ENCODE measurements around the gene MXD4. TPM values are rescaled to one million over a fixed set of nuclear protein-coding genes. Genes with fewer than 3 reads are reported as not detected.

Gene MXD4
- total RNA-seq, 1 experiment from 2014 or later = 12.8 TPM

DNA sequence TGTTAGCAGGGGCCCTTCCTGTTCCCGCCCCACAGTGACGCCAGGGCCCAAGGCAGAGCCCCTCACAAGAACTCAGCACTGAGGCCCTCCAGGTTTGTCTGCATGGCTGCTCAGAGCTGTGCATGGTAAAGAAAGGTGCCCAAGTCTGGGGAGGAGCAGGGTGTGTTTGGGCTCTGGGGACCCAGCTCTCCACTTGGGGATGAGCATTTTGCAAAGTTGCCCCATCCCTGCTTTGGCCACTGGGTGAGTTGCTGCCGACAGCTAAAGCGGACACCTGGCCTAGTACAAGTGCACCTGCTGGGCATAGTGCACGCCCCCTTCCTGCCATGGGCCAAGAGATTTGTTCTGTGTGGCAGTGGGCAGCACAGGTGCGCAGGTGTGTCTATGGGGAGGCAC lies 2.0 kb upstream of the MXD4 start:
- intact Hi-C loops (cut with micrococcal nuclease; ENCODE audit: unreplicated experiment) = no loop called here
- no TSS peak for BruUV-seq (replicated peaks)
- no peak for DNase-seq
- no peaks in the 10 kb centered on the region for H3K9me3 Mint-ChIP-seq (ENCODE audit: low read depth, unreplicated experiment)
- no peak overlapping the region for H3K27ac Mint-ChIP-seq (ENCODE audit: unreplicated experiment)
- peaks cover 10% of the 10 kb centered on the region for H3K36me3 Mint-ChIP-seq (ENCODE audit: insufficient read depth, unreplicated experiment)
- H3K4me3 Mint-ChIP-seq (ENCODE audit: low read depth, unreplicated experiment) = no peak overlapping the region
- TF ChIP-seq, protein P1, sequence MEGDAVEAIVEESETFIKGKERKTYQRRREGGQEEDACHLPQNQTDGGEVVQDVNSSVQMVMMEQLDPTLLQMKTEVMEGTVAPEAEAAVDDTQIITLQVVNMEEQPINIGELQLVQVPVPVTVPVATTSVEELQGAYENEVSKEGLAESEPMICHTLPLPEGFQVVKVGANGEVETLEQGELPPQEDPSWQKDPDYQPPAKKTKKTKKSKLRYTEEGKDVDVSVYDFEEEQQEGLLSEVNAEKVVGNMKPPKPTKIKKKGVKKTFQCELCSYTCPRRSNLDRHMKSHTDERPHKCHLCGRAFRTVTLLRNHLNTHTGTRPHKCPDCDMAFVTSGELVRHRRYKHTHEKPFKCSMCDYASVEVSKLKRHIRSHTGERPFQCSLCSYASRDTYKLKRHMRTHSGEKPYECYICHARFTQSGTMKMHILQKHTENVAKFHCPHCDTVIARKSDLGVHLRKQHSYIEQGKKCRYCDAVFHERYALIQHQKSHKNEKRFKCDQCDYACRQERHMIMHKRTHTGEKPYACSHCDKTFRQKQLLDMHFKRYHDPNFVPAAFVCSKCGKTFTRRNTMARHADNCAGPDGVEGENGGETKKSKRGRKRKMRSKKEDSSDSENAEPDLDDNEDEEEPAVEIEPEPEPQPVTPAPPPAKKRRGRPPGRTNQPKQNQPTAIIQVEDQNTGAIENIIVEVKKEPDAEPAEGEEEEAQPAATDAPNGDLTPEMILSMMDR (IDR thresholded peaks at IDR 0.05; ENCODE audit: unreplicated experiment) = no peak
- H3K27me3 Mint-ChIP-seq (ENCODE audit: unreplicated experiment) = no peaks in the 10 kb centered on the region
- H3K4me1 Mint-ChIP-seq (ENCODE audit: low read depth, unreplicated experiment) = no peaks in the 10 kb centered on the region
- CTCF ChIA-PET = interaction anchor here (0.6 kb wide), 1 partner anchor 272 kb away, joined by 3 read pairs; no protein-coding TSS in a partner anchor

DNA sequence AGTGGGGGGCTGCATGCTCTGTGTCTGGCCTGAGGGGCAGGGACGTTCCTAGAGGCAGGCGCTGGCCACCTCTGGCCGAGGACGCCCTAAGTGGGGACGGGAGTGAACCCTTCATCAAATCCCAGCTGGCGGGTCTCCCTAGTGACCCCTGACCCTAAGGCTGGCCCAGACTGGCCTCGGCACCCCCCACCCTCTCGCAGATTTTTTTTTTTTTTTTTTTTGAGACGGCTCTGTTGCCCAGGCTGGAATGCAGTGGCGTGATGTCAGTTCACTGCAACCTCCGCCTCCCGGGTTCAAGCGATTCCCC lies 988 bp upstream of the MXD4 start:
- peak overlapping the region; percentile 62 for H3K4me3 Mint-ChIP-seq (ENCODE audit: low read depth, unreplicated experiment)

DNA sequence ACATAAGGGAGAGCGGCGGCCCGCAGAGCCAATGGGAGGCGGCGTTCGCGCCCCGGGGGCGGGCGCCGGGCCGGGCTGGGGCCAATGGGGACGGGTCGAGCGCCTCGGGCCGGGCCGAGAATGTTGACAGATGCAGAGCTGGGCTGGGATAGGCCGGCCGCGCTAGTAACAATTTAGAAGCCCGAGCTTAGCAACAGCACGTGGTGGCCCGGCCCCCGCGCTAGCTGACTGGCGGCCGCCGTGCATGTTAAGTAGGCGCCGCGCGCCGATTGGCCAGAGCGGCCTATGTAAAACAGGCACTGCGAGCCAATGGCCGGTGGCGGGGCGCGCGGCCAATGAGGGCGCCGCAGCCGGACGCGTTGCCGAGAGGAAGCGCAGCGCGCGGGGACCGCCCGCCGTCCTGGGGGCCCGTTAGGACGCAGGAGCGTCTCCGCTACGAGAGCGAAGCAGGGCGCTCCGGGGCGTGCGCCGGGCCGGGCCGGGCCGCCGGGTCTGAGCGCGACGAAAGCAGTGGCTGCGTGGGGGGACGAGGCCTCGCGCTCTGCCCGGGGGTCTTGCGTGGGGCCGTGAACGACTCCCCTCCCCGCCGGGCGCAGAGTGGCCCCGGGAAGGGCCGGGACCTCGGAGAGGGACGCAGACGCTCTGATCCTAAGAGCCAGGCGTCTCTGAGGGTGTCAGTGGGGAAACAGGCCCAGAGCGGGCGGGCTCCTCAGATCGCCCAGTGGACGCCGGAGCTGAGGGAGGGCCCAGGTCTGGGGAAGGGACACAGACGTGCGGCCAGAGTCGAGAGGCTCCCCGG lies 435 bp upstream of the MXD4 start:
- Mint-ChIP-seq H3K36me3 (ENCODE audit: insufficient read depth, unreplicated experiment) (peaks cover 10% of the 10 kb centered on the region), H3K27ac (ENCODE audit: unreplicated experiment) (no peak overlapping the region), H3K4me1 (ENCODE audit: low read depth, unreplicated experiment) (no peaks in the 10 kb centered on the region), H3K4me3 (ENCODE audit: low read depth, unreplicated experiment) (peak overlapping the region; percentile 62), H3K27me3 (ENCODE audit: unreplicated experiment) (no peaks in the 10 kb centered on the region), H3K9me3 (ENCODE audit: low read depth, unreplicated experiment) (no peaks in the 10 kb centered on the region)
- BruUV-seq (replicated peaks) = no TSS peak
- DNase-seq = peak; percentile 95
- CTCF ChIA-PET = interaction anchor here (0.6 to 0.9 kb wide), 2 partner anchors 202 to 352 kb away, joined by 3 read pairs; no protein-coding TSS in a partner anchor
- TF ChIP-seq, protein P1 (IDR thresholded peaks at IDR 0.05; ENCODE audit: unreplicated experiment) = no peak
- intact Hi-C loops (cut with micrococcal nuclease; ENCODE audit: unreplicated experiment) = no loop called here

More for the DNA sequence above, 988 bp upstream of the MXD4 start:
- Mint-ChIP-seq H3K36me3 (ENCODE audit: insufficient read depth, unreplicated experiment) (peaks cover 10% of the 10 kb centered on the region), H3K27ac (ENCODE audit: unreplicated experiment) (no peak overlapping the region), H3K27me3 (ENCODE audit: unreplicated experiment) (no peaks in the 10 kb centered on the region), H3K9me3 (ENCODE audit: low read depth, unreplicated experiment) (no peaks in the 10 kb centered on the region), H3K4me1 (ENCODE audit: low read depth, unreplicated experiment) (no peaks in the 10 kb centered on the region)
- intact Hi-C loops (cut with micrococcal nuclease; ENCODE audit: unreplicated experiment) = no loop called here
- no peak for DNase-seq
- no TSS peak for BruUV-seq (replicated peaks)
- TF ChIP-seq, protein P1 (IDR thresholded peaks at IDR 0.05; ENCODE audit: unreplicated experiment) = no peak
- CTCF ChIA-PET = no interaction called here

DNA sequence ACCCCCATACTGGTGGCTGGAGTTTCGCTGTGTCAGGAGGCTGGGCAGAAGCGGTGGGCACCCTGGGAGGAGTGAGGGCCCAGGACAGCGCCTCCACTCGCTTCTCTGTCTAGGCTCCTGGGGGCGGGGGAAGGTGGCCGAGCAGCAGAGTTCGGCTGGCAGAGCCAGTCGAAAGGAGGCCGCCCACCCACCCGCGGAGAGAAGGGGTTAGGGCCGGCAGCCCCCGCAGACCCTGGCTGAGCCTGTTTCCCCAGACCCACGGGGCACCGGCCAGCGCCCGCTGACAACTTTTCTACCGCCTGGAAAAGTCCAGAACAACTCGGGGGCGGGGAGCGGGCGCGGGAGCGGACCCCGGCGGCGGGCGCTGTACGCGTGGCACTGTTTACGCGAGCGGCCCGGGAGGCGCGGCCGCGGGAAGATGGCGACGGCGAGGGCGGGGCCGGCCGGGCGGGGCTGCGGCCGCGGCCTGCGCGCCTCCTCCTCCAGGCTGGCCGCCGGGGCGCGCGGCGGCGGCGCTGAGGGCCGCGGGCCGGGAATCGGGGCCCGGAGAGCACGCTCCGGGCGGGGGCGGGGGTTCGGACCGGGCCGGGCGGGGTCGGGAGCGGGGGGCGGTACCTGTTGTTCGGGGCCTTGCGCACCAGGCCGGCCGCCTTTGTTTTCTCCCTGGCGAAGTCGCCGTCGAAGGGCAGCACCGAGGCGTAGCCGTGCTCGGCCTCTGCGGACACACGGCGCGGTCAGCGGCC lies 628 bp downstream of the MXD4 start:
- H3K9me3 Mint-ChIP-seq (ENCODE audit: low read depth, unreplicated experiment) = no peaks in the 10 kb centered on the region
- peak overlapping the region; percentile 62 for H3K4me3 Mint-ChIP-seq (ENCODE audit: low read depth, unreplicated experiment)
- H3K27ac Mint-ChIP-seq (ENCODE audit: unreplicated experiment) = no peak overlapping the region
- no peaks in the 10 kb centered on the region for H3K27me3 Mint-ChIP-seq (ENCODE audit: unreplicated experiment)
- DNase-seq = peak; percentile 47
- intact Hi-C loops (cut with micrococcal nuclease; ENCODE audit: unreplicated experiment) = no loop called here
- CTCF ChIA-PET = no interaction called here
- TF ChIP-seq, protein P1 (IDR thresholded peaks at IDR 0.05; ENCODE audit: unreplicated experiment) = no peak
- BruUV-seq (replicated peaks) = no TSS peak
- H3K36me3 Mint-ChIP-seq (ENCODE audit: insufficient read depth, unreplicated experiment) = peaks cover 10% of the 10 kb centered on the region
- no peaks in the 10 kb centered on the region for H3K4me1 Mint-ChIP-seq (ENCODE audit: low read depth, unreplicated experiment)
